IMR-90 (cell line): ENCODE data around the gene FXYD4. TPM values are rescaled to one million over a fixed set of nuclear protein-coding genes. Genes with fewer than 3 reads are reported as not detected.

Source experiments
- ATAC-seq: fragments of 200-7000 bp; cut with Tn5 transposase; 2 replicates; pipeline ENCODE4 v1.9.1; 2020; ENCODE audit warnings: low read depth, mild to moderate bottlenecking, moderate library complexity
- BruUV-seq: library from RNA; stranded (reverse); fragments of 400-500 nt; replicated peaks from 2 replicates; lab custom pipeline; 2021; lab: Mats Ljungman, UMichigan
- CTCF ChIA-PET: fragments of 300-600 bp; formaldehyde crosslinking; extraction: SDS; loops from one replicate; lab custom pipeline; 2021; ENCODE audit warnings: antibody characterized with exemption; lab: Yijun Ruan, JAX
- POLR2A ChIA-PET: fragments of 300-600 bp; sonication (Branson Sonifier 250); formaldehyde crosslinking; loops from one replicate; lab custom pipeline; 2022; ENCODE audit warnings: antibody characterized with exemption; ENCODE audit not compliant: unreplicated experiment; lab: Charles Lee
- DNase-seq: peaks from one replicate; pipeline ENCODE4 v3.0.0; 2013
- H2AFZ ChIP-seq: replicated peaks from 2 replicates; pipeline ENCODE3; 2013; ENCODE audit warnings: low read length, mild to moderate bottlenecking; ENCODE audit not compliant: poor library complexity
- H2AK5ac ChIP-seq: 2 replicates; pipeline ENCODE4 v1.6.1; 2013; ENCODE audit warnings: low read depth, low read length, inconsistent platforms
- H2AK9ac ChIP-seq: replicated peaks from 2 replicates; pipeline ENCODE3; 2013; ENCODE audit warnings: mild to moderate bottlenecking, low read depth, low read length, moderate library complexity; ENCODE audit not compliant: poor library complexity
- H2BK120ac ChIP-seq: 2 replicates; pipeline ENCODE4 v1.6.1; 2013; ENCODE audit warnings: low read depth, low read length, inconsistent platforms
- H2BK15ac ChIP-seq: 3 replicates; pipeline ENCODE4 v1.6.1; 2013; ENCODE audit warnings: low read depth, low read length, inconsistent platforms
- H2BK20ac ChIP-seq: 2 replicates; pipeline ENCODE4 v1.6.1; 2013; ENCODE audit warnings: low read depth, mild to moderate bottlenecking, inconsistent platforms, low read length, moderate library complexity
- H2BK5ac ChIP-seq: 2 replicates; pipeline ENCODE4 v1.6.1; 2013; ENCODE audit warnings: mild to moderate bottlenecking, low read depth, low read length, inconsistent platforms; ENCODE audit not compliant: poor library complexity, severe bottlenecking
- H3K14ac ChIP-seq: replicated peaks from 2 replicates; pipeline ENCODE4 v1.6.1; 2013; ENCODE audit warnings: low read depth, low read length, inconsistent platforms
- H3K18ac ChIP-seq: 2 replicates; pipeline ENCODE4 v1.6.1; 2013; ENCODE audit warnings: low read depth, low read length, control low read depth
- H3K23ac ChIP-seq: 2 replicates; pipeline ENCODE4 v1.6.1; 2013; ENCODE audit warnings: low read depth, low read length, inconsistent platforms
- H3K27ac ChIP-seq: 2 replicates; pipeline ENCODE4 v1.5.1; 2013; ENCODE audit warnings: mild to moderate bottlenecking, control low read depth, low read length; ENCODE audit not compliant: insufficient read depth
- H3K27me3 ChIP-seq: 2 replicates; pipeline ENCODE4 v1.6.1; 2013; ENCODE audit warnings: low read length; ENCODE audit not compliant: control insufficient read depth, insufficient read depth
- H3K36me3 ChIP-seq: 2 replicates; pipeline ENCODE4 v1.6.1; 2013; ENCODE audit warnings: low read length, mixed read lengths; ENCODE audit not compliant: control insufficient read depth, insufficient read depth
- H3K4ac ChIP-seq: 2 replicates; pipeline ENCODE4 v1.6.1; 2013; ENCODE audit warnings: low read depth, low read length, inconsistent platforms
- H3K4me1 ChIP-seq: 2 replicates; pipeline ENCODE4 v1.6.1; 2013; ENCODE audit warnings: low read length, mixed read lengths; ENCODE audit not compliant: control insufficient read depth, insufficient read depth
- H3K4me2 ChIP-seq: 2 replicates; pipeline ENCODE4 v1.6.1; 2013; ENCODE audit warnings: low read depth, mild to moderate bottlenecking, control low read depth, low read length, moderate library complexity
- H3K4me3 ChIP-seq: 2 replicates; pipeline ENCODE4 v1.5.1; 2013; ENCODE audit warnings: low read depth, mild to moderate bottlenecking, control low read depth, low read length, moderate library complexity; ENCODE audit not compliant: insufficient read depth
- H3K56ac ChIP-seq: 2 replicates; pipeline ENCODE4 v1.6.1; 2013; ENCODE audit warnings: low read length, inconsistent platforms; ENCODE audit not compliant: insufficient read depth; ENCODE audit errors: extremely low read depth
- H3K79me1 ChIP-seq, 2 experiments: 2 replicates each; pipeline ENCODE4 v1.6.1; 2013; ENCODE audit warnings: low read length in 2 of 2, inconsistent platforms in 1 of 2, low read depth in 1 of 2
- H3K9ac ChIP-seq: 2 replicates; pipeline ENCODE4 v1.6.1; 2013; ENCODE audit warnings: low read depth, low read length, control low read depth
- H3K9me1 ChIP-seq: 2 replicates; pipeline ENCODE4 v1.6.1; 2013; ENCODE audit warnings: low read length, inconsistent platforms; ENCODE audit not compliant: insufficient read depth
- H3K9me3 ChIP-seq: 2 replicates; pipeline ENCODE4 v1.6.1; 2013; ENCODE audit warnings: low read length; ENCODE audit not compliant: control insufficient read depth, insufficient read depth
- H4K20me1 ChIP-seq: 2 replicates; pipeline ENCODE4 v1.6.1; 2013; ENCODE audit warnings: low read length, inconsistent platforms; ENCODE audit not compliant: insufficient read depth
- H4K5ac ChIP-seq: 2 replicates; pipeline ENCODE4 v1.6.1; 2013; ENCODE audit warnings: mild to moderate bottlenecking, low read depth, low read length, control low read depth
- H4K8ac ChIP-seq, 2 experiments: 2 replicates each; pipeline ENCODE4 v1.6.1; 2013; ENCODE audit warnings: low read depth in 2 of 2, low read length in 2 of 2, control low read depth in 1 of 2, inconsistent platforms in 1 of 2
- H4K91ac ChIP-seq: 2 replicates; pipeline ENCODE4 v1.6.1; 2013; ENCODE audit warnings: low read depth, low read length, inconsistent platforms; ENCODE audit not compliant: insufficient read depth
- BHLHE40 ChIP-seq: fragments of 150-350 bp; IDR thresholded peaks from 2 replicates; pipeline ENCODE4 v1.6.1; 2016; ENCODE audit warnings: mild to moderate bottlenecking, low read depth, low read length
- CEBPB ChIP-seq: IDR thresholded peaks from 2 replicates; pipeline ENCODE4 v1.6.1; 2012; ENCODE audit warnings: low read depth, low read length, improper control_type of control experiment
- CHD1 ChIP-seq: IDR thresholded peaks from 2 replicates; pipeline ENCODE4 v1.6.1; 2012; ENCODE audit warnings: low read depth, low read length, improper control_type of control experiment
- FOS ChIP-seq: fragments of 150-350 bp; IDR thresholded peaks from 2 replicates; pipeline ENCODE4 v1.6.1; 2016; ENCODE audit warnings: low read depth, low read length
- MAFK ChIP-seq: IDR thresholded peaks from 2 replicates; pipeline ENCODE4 v1.6.1; 2012; ENCODE audit warnings: low read depth, low read length, improper control_type of control experiment
- MAZ ChIP-seq: IDR thresholded peaks from 2 replicates; pipeline ENCODE4 v1.6.1; 2012; ENCODE audit warnings: low read depth, mild to moderate bottlenecking, low read length, improper control_type of control experiment, moderate library complexity, borderline replicate concordance
- MXI1 ChIP-seq: IDR thresholded peaks from 2 replicates; pipeline ENCODE4 v1.6.1; 2012; ENCODE audit warnings: low read depth, mild to moderate bottlenecking, low read length, moderate library complexity, borderline replicate concordance
- NFE2L2 ChIP-seq: fragments of 150-350 bp; IDR thresholded peaks from 2 replicates; pipeline ENCODE4 v1.6.1; 2016; ENCODE audit warnings: low read depth, mild to moderate bottlenecking, low read length
- POLR2A ChIP-seq: IDR thresholded peaks from 2 replicates; pipeline ENCODE4 v1.6.1; 2012; ENCODE audit warnings: mild to moderate bottlenecking, low read depth, low read length
- RAD21 ChIP-seq: IDR thresholded peaks from 2 replicates; pipeline ENCODE4 v1.6.1; 2012; ENCODE audit warnings: low read length, improper control_type of control experiment
- RCOR1 ChIP-seq: IDR thresholded peaks from 2 replicates; pipeline ENCODE4 v1.6.1; 2012; ENCODE audit warnings: mild to moderate bottlenecking, low read length, improper control_type of control experiment; ENCODE audit not compliant: insufficient replicate concordance
- RFX5 ChIP-seq: IDR thresholded peaks from 2 replicates; pipeline ENCODE4 v1.8.0; 2012; ENCODE audit warnings: low read depth, mild to moderate bottlenecking, low read length, moderate library complexity
- SMC3 ChIP-seq: fragments of 150-350 bp; IDR thresholded peaks from 2 replicates; pipeline ENCODE4 v1.6.1; 2016; ENCODE audit warnings: low read depth, mild to moderate bottlenecking, antibody characterized with exemption, low read length, moderate library complexity
- WGBS, 2 experiments: methylation state at CpG; one replicate each; pipeline versions ENCODE4 v1.1.5 to v1.1.7; 2013; ENCODE audit warnings: missing lambda C conversion rate in 2 of 2; ENCODE audit not compliant: insufficient read length in 1 of 2; ENCODE audit errors: extremely low coverage in 2 of 2; 5-methylcytosine and 5-hydroxymethylcytosine counted together
- dilution Hi-C: fragments of 300-500 bp; cut with HindIII; formaldehyde crosslinking; loops from one replicate; pipeline ENCODE4 v1.14.3; 2018; ENCODE audit warnings: low sequenced_read_pairs; ENCODE audit not compliant: unreplicated experiment
- in situ Hi-C: fragments of 300-500 bp; cut with MboI; formaldehyde crosslinking; loops from 3 replicates; pipeline ENCODE4 v1.14.3; 2019; ENCODE audit warnings: low sequenced_read_pairs, inconsistent platforms, mixed read lengths
- intact Hi-C: fragments of 100-400 bp; cut with micrococcal nuclease; formaldehyde crosslinking; loops from 2 replicates; pipeline ENCODE4 v1.10.0; 2022
- polyA plus RNA-seq, 3 experiments: library from polyadenylated mRNA; depleted of rRNA; stranded (reverse); fragments of >200 nt; gene quantifications; 2 replicates each; pipeline ENCODE4 v1.2.3, GENCODE V29; 2012; ENCODE audit warnings: low replicate concordance in 1 of 3
- total RNA-seq: library from RNA; depleted of rRNA; stranded (reverse); fragments of >200 nt; gene quantifications from 2 replicates; pipeline ENCODE4 v1.2.3, GENCODE V29; 2012
- TF ChIP-seq, protein P1 (sequence below): fragments of 150-350 bp; IDR thresholded peaks from 2 replicates; pipeline ENCODE4 v1.6.1; 2016; ENCODE audit warnings: low read depth, mild to moderate bottlenecking, low read length, moderate library complexity, borderline replicate concordance
- TF ChIP-seq, protein P2 (sequence below): fragments of 150-350 bp; IDR thresholded peaks from 2 replicates; pipeline ENCODE4 v1.6.1; 2017; ENCODE audit warnings: mild to moderate bottlenecking, antibody characterized with exemption, low read length, low read depth
- TF ChIP-seq, protein P3 (sequence below): conservative IDR thresholded peaks from 2 replicates; pipeline ENCODE4 v1.5.1; 2012; ENCODE audit warnings: mild to moderate bottlenecking, low read depth, low read length, improper control_type of control experiment

The FXYD4 gene
- total and polyA plus RNA-seq, 2 of the 4 experiments (the other 2 are of a cell fraction), result not detected

DNA sequence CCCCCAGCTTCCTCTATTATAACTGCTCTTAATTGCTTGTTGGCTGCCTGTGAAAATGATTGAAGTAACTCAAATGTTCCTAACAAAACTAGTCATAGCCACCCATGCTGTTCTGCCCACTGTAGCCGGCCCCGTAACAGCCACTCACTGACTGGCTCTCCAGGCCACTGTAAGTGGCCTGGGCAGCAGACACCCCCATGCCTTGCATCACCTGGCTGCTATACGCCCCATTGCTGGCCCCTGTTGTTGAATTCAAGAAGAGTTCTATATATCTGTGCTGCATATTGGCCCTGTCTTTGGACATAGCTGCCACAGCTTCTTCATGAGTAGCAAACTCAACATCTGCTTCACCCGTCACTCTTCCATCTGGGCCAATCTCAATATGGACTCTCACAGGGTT lies 15.1 kb downstream of the FXYD4 start:
- Histone ChIP-seq H3K4me3 (no peak overlapping the region), H4K5ac (no peak overlapping the region), H3K14ac (no peak overlapping the region), H3K4ac (no peak overlapping the region), H2AK9ac (no peak overlapping the region), H3K79me1 (peaks cover 29 to 40% of the 10 kb centered on the region in 2 experiments), H2BK15ac (no peak overlapping the region), H2AFZ (no peak overlapping the region), H3K4me2 (no peak overlapping the region), H3K36me3 (peaks cover 47% of the 10 kb centered on the region), H2AK5ac (no peak overlapping the region), H2BK20ac (no peak overlapping the region), H2BK120ac (no peak overlapping the region), H3K9me3 (no peaks in the 10 kb centered on the region), H3K9ac (no peak overlapping the region), H3K27me3 (no peaks in the 10 kb centered on the region), H4K8ac (no peak overlapping the region), H3K27ac (no peak overlapping the region), H4K20me1 (peaks cover 58% of the 10 kb centered on the region), H3K9me1 (peaks cover 3% of the 10 kb centered on the region), H3K56ac (no peak overlapping the region), H3K18ac (no peak overlapping the region), H3K23ac (no peak overlapping the region), H4K91ac (no peak overlapping the region), H3K4me1 (no peaks in the 10 kb centered on the region), H2BK5ac (no peak overlapping the region)
- TF ChIP-seq POLR2A (no peak), MXI1 (no peak), BHLHE40 (no peak), FOS (no peak), NFE2L2 (no peak), MAFK (no peak), RCOR1 (no peak), CEBPB (no peak), CHD1 (no peak), RFX5 (no peak), SMC3 (no peak), RAD21 (no peak), MAZ (no peak)
- TF ChIP-seq, protein P1, sequence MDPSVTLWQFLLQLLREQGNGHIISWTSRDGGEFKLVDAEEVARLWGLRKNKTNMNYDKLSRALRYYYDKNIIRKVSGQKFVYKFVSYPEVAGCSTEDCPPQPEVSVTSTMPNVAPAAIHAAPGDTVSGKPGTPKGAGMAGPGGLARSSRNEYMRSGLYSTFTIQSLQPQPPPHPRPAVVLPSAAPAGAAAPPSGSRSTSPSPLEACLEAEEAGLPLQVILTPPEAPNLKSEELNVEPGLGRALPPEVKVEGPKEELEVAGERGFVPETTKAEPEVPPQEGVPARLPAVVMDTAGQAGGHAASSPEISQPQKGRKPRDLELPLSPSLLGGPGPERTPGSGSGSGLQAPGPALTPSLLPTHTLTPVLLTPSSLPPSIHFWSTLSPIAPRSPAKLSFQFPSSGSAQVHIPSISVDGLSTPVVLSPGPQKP, result no peak
- TF ChIP-seq, protein P2, sequence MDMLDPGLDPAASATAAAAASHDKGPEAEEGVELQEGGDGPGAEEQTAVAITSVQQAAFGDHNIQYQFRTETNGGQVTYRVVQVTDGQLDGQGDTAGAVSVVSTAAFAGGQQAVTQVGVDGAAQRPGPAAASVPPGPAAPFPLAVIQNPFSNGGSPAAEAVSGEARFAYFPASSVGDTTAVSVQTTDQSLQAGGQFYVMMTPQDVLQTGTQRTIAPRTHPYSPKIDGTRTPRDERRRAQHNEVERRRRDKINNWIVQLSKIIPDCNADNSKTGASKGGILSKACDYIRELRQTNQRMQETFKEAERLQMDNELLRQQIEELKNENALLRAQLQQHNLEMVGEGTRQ, result no peak
- TF ChIP-seq, protein P3, sequence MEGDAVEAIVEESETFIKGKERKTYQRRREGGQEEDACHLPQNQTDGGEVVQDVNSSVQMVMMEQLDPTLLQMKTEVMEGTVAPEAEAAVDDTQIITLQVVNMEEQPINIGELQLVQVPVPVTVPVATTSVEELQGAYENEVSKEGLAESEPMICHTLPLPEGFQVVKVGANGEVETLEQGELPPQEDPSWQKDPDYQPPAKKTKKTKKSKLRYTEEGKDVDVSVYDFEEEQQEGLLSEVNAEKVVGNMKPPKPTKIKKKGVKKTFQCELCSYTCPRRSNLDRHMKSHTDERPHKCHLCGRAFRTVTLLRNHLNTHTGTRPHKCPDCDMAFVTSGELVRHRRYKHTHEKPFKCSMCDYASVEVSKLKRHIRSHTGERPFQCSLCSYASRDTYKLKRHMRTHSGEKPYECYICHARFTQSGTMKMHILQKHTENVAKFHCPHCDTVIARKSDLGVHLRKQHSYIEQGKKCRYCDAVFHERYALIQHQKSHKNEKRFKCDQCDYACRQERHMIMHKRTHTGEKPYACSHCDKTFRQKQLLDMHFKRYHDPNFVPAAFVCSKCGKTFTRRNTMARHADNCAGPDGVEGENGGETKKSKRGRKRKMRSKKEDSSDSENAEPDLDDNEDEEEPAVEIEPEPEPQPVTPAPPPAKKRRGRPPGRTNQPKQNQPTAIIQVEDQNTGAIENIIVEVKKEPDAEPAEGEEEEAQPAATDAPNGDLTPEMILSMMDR, result no peak
- in situ Hi-C loops, result no loop called here
- BruUV-seq, result no TSS peak
- no peak for ATAC-seq
- ChIA-PET POLR2A (no interaction called here), CTCF (no interaction called here)
- WGBS, 2 experiments, result no CpG with 5 or more reads among the region's 4 CpGs
- intact Hi-C loops, result no loop called here
- no peak for DNase-seq
- dilution Hi-C loops, result no loop called here
